HG02571 (cell line): ENCODE results near the gene ZW10.
"Not testable (repeated sequence)": the region's sequence is repeated elsewhere in the genome, so short reads cannot be mapped to it uniquely, and the experiment has no call there.

Experiments
- ATAC-seq: cut with Tn5 transposase; IDR thresholded peaks from one replicate; pipeline ENCODE4 v1.9.1; 2021; ENCODE audit warnings: mild to moderate bottlenecking, moderate library complexity; ENCODE audit not compliant: unreplicated experiment

The ZW10 gene

DNA sequence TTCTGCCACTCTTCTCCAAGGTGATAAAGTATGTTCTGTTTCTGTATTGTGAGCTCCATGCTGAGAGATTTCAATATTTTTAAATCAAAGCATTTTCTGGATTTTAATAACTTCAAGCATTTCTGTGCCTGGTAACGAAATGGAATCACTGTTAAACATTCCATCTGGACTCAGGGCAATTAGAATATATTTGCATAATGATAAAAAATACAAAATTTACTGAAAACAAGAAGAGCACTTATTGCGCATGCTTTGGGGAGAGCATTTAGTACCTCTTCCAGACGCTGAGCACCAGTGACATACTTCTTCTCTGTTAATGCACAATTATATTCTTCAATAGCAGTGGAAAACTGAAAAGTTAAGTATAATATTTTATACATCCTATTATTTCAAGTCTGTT is 13.3 kb downstream of the ZW10 start:
- ATAC-seq = no peak

GRCh38 chr11:113752932-113753331 is 20.6 kb downstream of the ZW10 start:
- ATAC-seq = no peak

GRCh38 chr11:113736323-113736722 is 37.2 kb downstream of the ZW10 start:
- ATAC-seq = no peak

- no peak for ATAC-seq
Measured at GRCh38 chr11:113732092-113732491, 41.4 kb downstream of the ZW10 start.

DNA sequence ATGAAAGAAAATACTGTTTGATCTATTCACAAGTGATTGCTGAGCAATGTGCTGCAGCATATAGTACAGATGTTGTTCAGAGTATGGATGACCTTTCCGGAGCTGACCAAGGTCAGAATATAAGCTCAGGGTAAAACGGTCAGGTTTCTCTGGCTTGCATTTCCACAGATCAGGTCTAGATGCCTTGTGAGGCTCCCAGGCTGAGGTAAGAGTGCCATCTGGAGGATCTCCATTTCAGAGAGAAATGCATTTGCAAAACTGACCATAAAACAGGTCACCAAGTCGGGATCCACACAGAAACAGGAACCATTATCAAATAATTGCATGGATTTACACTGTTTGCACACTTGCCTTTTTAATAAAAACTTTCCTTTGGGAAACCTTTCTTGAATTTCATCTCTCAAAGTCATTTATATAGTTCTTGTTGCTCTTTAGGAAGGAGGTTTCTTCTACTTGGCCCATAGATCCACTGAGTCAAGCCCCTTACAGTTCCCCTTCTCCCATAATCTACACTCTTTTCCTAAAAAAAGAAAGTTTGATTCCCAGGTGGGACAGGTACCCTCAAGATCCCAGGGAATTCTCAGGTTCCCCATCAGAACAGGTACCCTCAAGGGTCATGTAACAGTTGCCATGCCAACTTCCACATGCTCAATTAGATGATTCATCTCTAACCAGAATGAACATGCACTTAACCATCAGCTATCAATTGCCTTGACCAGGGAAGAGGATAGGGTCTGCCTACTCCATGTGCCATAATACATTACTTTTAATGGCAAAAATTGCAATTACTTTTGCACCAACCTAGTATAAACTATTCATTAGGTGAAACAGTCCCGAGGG is 42.4 kb downstream of the ZW10 start:
- no peak for ATAC-seq

GRCh38 chr11:113729456-113729855 is 44.0 kb downstream of the ZW10 start:
- no peak for ATAC-seq

GRCh38 chr11:113728814-113729213 is 44.7 kb downstream of the ZW10 start:
- no peak for ATAC-seq

- no peak for ATAC-seq
Measured at GRCh38 chr11:113725913-113726312, 47.6 kb downstream of the ZW10 start.

- ATAC-seq = no peak
Measured at GRCh38 chr11:113725407-113725806, 48.1 kb downstream of the ZW10 start.

- no peak for ATAC-seq
Measured at GRCh38 chr11:113724778-113725177, 48.7 kb downstream of the ZW10 start.

DNA sequence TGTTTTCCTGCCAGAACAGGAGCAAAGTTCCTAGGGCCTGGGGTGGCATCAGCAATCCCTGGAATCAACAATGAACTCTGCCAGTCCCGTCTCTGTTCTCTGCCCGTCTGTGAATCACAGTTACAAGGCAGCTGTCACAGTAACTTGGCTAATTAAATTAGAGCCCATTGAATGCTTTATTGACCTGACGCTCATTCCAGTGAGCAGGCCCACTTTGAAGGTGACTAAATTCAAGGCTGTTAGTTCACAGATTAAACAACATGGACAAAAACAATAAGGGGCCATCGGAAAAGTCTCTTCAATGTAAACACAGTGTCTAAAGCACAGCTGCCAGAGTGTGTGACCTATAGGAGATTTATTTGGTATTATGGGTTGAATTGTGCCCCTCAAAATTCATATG is 49.7 kb downstream of the ZW10 start:
- ATAC-seq = no peak

DNA sequence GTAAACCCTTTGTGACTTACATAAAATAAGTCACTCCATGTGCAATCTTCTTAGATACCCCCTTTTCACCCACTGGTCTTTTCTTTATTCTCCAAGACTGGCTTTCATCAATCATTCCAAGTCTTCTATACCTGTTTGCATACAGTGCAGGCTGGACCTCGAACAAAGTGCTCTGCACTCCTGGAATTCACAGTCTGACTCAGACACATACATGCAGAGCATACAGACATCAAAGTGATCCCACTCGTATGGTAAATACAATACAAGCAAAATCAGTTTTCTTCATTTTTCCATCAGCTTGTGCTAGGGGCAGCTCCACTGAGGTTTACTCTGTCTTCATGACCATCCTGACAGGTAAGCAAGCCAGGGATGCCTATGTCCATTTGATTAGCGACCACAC is 50.6 kb downstream of the ZW10 start:
- no peak for ATAC-seq

- no peak for ATAC-seq
Measured at GRCh38 chr11:113722221-113722620, 51.3 kb downstream of the ZW10 start.

- ATAC-seq = no peak
Measured at GRCh38 chr11:113721462-113722066, 51.9 kb downstream of the ZW10 start.

DNA sequence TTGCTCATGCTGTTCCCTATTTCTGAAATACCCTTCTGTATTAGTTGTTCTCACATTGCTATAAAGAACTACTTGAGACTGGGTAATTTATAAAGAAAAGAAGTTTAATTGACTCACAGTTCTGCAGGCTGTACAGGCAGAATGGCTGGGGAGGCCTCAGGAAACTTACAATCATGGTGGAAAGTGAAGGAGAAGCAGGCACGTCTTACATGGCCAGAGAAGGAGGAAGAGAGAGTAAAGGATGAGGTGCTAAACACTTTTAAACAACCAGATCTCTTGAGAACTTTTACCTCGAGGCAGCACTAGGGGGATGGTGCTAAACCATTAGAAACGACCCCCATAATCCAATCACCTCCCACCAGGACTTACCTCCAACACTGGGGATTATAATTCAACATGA is 53.0 kb downstream of the ZW10 start:
- ATAC-seq = not testable (repeated sequence)

- no peak for ATAC-seq
Measured at GRCh38 chr11:113715882-113716625, 57.4 kb downstream of the ZW10 start.

GRCh38 chr11:113715273-113715672 is 58.2 kb downstream of the ZW10 start:
- ATAC-seq = no peak

GRCh38 chr11:113710989-113711388 is 62.5 kb downstream of the ZW10 start:
- ATAC-seq = no peak

- no peak for ATAC-seq
Measured at GRCh38 chr11:113705871-113706655, 67.4 kb downstream of the ZW10 start, which contains the start of gene TMPRSS5. TSS of gene TMPRSS5 (minus strand) at chr11:113706308. CDS start at chr11:113706224, 84 bp downstream.

GRCh38 chr11:113703551-113703950 is 69.9 kb downstream of the ZW10 start:
- not testable (repeated sequence) for ATAC-seq

DNA sequence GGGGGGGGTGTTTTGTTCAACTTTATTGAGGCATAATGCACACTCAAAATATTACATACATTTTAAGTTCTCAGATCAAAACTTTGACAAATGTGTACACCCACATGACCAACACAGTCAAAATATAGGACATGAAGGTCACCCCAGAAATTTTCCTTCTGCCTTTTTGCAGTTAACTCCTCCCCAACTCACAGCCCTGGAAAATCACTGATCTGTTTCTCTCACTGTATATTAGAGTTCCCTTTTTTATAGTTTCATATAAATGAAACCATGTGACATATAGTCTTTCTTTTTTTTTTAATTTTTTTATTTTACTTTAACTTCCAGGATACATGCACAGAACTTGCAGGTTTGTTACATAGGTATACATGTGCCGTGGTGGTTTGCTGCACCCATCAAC is 72.0 kb downstream of the ZW10 start:
- ATAC-seq = no peak
